Measurements from ENCODE around the gene PIGB. TPM values are rescaled to one million over a fixed set of nuclear protein-coding genes. Genes with fewer than 3 reads are reported as not detected.
A peak's percentile ranks its signal among the peaks of the same experiment; 100 is the strongest.
"Not testable (repeated sequence)": the region's sequence is repeated elsewhere in the genome, so short reads cannot be mapped to it uniquely, and the experiment has no call there.

Gene PIGB
- total and polyA plus RNA-seq, 12 donors = 1.4 to 9.9 (median 3.1) TPM

DNA sequence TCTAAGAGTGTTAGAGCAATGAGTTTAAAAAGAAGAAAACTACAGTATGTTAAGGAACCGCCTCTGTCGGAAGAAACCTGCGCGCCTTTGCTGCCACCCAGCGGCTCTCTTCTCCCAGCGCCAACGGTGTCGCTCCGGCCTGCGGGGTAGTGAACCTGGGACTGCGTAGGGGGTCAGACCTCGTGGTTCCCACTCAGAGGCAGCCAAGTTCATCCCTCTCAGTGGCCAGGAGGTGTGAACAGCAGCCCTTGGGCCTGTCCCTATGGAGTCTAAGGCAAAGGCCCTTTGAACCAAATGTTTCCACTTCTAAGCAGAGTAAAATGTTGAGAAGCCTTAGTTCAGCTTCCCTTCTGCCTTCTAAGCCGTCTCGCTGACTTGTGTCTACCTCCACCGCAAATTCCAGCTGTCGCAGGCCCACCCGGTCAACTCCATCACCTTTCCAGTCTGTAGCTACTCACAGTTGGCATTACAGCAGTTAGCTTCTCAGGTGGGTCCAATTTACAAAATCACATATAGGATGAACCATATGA, 28.4 kb upstream of the PIGB start:
- Histone ChIP-seq H3K27me3 (no peaks in the 10 kb centered on the region), H3K9me3 (no peaks in the 10 kb centered on the region), H3K4me3 (peak overlapping the region; percentile 70 to 92 (median 85)), H3K27ac (peak overlapping the region in 9 of 10 donors; percentile 77 to 98 (median 88)), H3K36me3 (no peaks in the 10 kb centered on the region), H3K4me1 (peaks cover 0 to 32% (median 11%) of the 10 kb centered on the region in 9 donors)
- TF ChIP-seq, protein P1, sequence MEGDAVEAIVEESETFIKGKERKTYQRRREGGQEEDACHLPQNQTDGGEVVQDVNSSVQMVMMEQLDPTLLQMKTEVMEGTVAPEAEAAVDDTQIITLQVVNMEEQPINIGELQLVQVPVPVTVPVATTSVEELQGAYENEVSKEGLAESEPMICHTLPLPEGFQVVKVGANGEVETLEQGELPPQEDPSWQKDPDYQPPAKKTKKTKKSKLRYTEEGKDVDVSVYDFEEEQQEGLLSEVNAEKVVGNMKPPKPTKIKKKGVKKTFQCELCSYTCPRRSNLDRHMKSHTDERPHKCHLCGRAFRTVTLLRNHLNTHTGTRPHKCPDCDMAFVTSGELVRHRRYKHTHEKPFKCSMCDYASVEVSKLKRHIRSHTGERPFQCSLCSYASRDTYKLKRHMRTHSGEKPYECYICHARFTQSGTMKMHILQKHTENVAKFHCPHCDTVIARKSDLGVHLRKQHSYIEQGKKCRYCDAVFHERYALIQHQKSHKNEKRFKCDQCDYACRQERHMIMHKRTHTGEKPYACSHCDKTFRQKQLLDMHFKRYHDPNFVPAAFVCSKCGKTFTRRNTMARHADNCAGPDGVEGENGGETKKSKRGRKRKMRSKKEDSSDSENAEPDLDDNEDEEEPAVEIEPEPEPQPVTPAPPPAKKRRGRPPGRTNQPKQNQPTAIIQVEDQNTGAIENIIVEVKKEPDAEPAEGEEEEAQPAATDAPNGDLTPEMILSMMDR (IDR thresholded peaks at IDR 0.05) = peak; percentile 66 to 97 (median 88)
- DNase-seq (peak; percentile 81 to 83), ATAC-seq (peak; percentile 89 to 97 (median 94))
- WGBS, 2 donors = 22 to 23% methylated on average over 17 of the region's 17 CpGs
- intact Hi-C loops (cut with DNase I) = loop anchor here in 7 of 10 donors (1.0 to 5.0 kb wide), 4 partner anchors 72 to 93 kb away; partner anchors contain the start of gene RSL24D1 (in 1 of the 7)

DNA sequence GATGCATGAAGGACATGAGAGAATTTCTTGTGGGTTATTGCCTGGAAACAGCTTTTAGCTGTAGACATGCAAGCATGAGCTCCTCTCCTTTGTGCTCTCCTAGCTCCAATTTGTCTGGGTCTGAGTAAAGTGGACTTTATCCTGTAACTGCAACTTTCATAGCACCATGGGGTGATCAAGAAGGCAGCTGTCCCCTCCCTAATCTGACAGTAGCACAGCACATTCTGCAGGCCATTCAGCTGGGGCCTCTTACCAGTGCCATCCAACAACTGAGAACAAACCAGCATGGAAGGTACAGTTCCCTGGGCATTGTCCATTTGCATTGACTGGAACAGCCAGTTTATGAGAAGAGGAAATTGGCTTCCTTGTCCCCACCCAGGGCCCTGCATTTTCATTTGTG, 21.7 kb upstream of the PIGB start:
- intact Hi-C loops (cut with DNase I) = no loop called here

DNA sequence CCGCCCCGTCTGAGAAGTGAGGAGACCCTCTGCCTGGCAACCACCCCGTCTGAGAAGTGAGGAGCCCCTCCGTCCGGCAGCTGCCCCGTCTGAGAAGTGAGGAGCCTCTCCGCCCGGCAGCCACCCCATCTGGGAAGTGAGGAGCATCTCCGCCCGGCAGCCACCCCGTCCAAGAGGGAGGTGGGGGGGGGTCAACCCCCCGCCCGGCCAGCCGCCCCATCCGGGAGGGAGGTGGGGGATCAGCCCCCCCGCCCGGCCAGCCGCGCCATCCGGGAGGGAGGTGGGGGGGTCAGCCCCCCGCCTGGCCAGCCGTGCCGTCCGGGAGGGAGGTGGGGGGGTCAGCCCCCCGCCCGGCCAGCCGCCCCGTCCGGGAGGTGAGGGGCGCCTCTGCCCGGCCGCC, 16.2 kb upstream of the PIGB start:
- not testable (repeated sequence) for H3K4me3 ChIP-seq, ATAC-seq, DNase-seq

More for the DNA sequence above, 21.7 kb upstream of the PIGB start:
- no peak for DNase-seq
- no peak for ATAC-seq
- H3K27me3 ChIP-seq = no peaks in the 10 kb centered on the region
- H3K36me3 ChIP-seq = no peaks in the 10 kb centered on the region
- H3K4me1 ChIP-seq = no peaks in the 10 kb centered on the region
- no peaks in the 10 kb centered on the region for H3K9me3 ChIP-seq
- H3K27ac ChIP-seq = no peak overlapping the region
- TF ChIP-seq, protein P1 (IDR thresholded peaks at IDR 0.05) = no peak
- no peak overlapping the region for H3K4me3 ChIP-seq

DNA sequence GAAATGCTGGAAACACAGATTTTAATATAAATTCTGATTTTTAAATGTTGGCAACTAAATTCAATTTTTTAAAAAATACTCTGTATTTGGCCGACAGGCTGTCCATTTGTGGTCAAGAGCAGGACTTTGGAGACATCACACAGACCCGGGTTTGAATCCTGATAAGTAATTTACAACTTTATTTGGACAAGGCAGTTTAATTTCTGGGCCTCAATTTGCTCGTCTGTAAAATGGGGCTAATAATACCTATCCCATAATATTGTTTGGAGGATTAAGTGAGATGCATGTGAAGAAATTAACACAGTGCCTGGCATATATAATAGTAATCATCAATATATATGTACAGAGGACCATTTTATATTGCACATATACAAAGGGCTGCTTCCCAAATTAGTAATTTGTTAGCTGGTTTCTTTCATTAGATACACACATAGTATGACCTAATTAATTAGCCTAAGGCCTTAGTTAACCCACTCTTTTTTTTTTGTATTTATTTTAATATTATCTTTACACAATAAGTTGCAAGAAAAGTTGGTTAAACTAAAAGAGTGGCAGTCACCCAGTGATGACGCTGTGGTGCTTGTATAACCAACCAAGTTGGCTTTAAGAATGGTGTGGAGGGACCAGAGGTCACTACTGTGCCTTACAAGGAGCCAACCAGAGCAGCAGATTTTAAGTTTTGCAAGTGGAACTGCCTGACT, 665 bp downstream of the PIGB start:
- Histone ChIP-seq H3K27me3 (no peaks in the 10 kb centered on the region), H3K4me1 (peaks cover 0 to 38% (median 29%) of the 10 kb centered on the region in 9 donors), H3K9me3 (no peaks in the 10 kb centered on the region), H3K4me3 (peak overlapping the region; percentile 60 to 92 (median 84)), H3K27ac (peak overlapping the region in 9 of 10 donors; percentile 82 to 98 (median 89)), H3K36me3 (peaks cover 0 to 31% (median 0%) of the 10 kb centered on the region in 9 donors)
- WGBS, 2 donors = 67 to 69% methylated on average over 4 of the region's 4 CpGs
- TF ChIP-seq, protein P1 (IDR thresholded peaks at IDR 0.05) = no peak
- ATAC-seq (no peak), DNase-seq (no peak)
- intact Hi-C loops (cut with DNase I) = loop anchor here in 3 of 10 donors (5.0 to 10.0 kb wide), 3 partner anchors 85 to 115 kb away; partner anchors contain the start of genes CCPG1 (in 2 of the 3) and PIERCE2 (in 2 of the 3)

More for the DNA sequence above, 16.2 kb upstream of the PIGB start:
- WGBS, 2 donors = 90 to 100% methylated on average over 2 to 17 of the region's 32 CpGs
- H3K27me3 ChIP-seq; intact Hi-C loops (cut with DNase I); H3K9me3 ChIP-seq; H3K27ac ChIP-seq; H3K4me1 ChIP-seq: not testable (repeated sequence)
- peaks cover 0 to 30% (median 0%) of the 10 kb centered on the region in 9 donors for H3K36me3 ChIP-seq

DNA sequence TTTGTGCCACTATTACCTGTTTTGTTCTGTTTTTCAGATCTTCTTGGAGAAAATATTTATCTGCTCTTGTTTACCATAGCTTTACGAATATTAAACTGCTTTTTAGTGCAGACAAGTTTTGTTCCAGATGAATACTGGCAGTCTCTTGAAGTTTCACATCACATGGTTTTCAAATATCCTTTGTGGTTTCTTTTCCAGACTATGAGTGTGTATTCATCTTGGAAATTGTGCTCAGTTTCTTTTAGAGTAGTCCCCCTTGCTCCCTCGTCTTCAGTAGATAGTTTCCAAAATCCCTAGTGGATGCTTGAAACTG, 1.2 kb downstream of the PIGB start:
- peak overlapping the region in 6 of 10 donors; percentile 65 to 92 (median 82) for H3K4me3 ChIP-seq
- TF ChIP-seq, protein P1 (IDR thresholded peaks at IDR 0.05) = no peak
- H3K27ac ChIP-seq = peak overlapping the region in 1 of 10 donors; percentile 98
- DNase-seq = no peak
- WGBS, 2 donors = 54 to 68% methylated on average over 2 of the region's 2 CpGs
- no peak for ATAC-seq
- H3K27me3 ChIP-seq = no peaks in the 10 kb centered on the region
- peaks cover 0 to 38% (median 29%) of the 10 kb centered on the region in 9 donors for H3K4me1 ChIP-seq
- intact Hi-C loops (cut with DNase I) = no loop called here
- no peaks in the 10 kb centered on the region for H3K9me3 ChIP-seq
- H3K36me3 ChIP-seq = peaks cover 0 to 36% (median 0%) of the 10 kb centered on the region in 9 donors
